NCI-H226 (cell line): ENCODE data around the gene TRPM3.
"Not testable (repeated sequence)": the region's sequence is repeated elsewhere in the genome, so short reads cannot be mapped to it uniquely, and the experiment has no call there.

Experiments used
- DNase-seq: peaks from one replicate; pipeline ENCODE4 v3.0.0-alpha.2; 2015

The TRPM3 gene

GRCh38 chr9:70639853-70640814, 481.3 kb downstream of the TRPM3 start:
- DNase-seq, result peak; percentile 10

- no peak for DNase-seq
These were observed 485.6 kb downstream of the TRPM3 start for GRCh38 chr9:70635790-70636189.

GRCh38 chr9:70634696-70635095, 486.7 kb downstream of the TRPM3 start:
- no peak for DNase-seq

- no peak for DNase-seq
These were observed 490.4 kb downstream of the TRPM3 start for GRCh38 chr9:70630971-70631370.

GRCh38 chr9:70629080-70629685, 492.2 kb downstream of the TRPM3 start:
- DNase-seq, result not testable (repeated sequence)

GRCh38 chr9:70625078-70625477, 496.3 kb downstream of the TRPM3 start:
- DNase-seq, result no peak

- DNase-seq, result no peak
These were observed 502.6 kb downstream of the TRPM3 start for GRCh38 chr9:70618784-70619183.

- no peak for DNase-seq
These were observed 504.2 kb downstream of the TRPM3 start for GRCh38 chr9:70617033-70617828.

GRCh38 chr9:70616228-70616990, 505.0 kb downstream of the TRPM3 start:
- DNase-seq, result no peak

GRCh38 chr9:70615464-70616138, 505.8 kb downstream of the TRPM3 start:
- DNase-seq, result no peak

- no peak for DNase-seq
These were observed 506.5 kb downstream of the TRPM3 start for GRCh38 chr9:70614786-70615463.

GRCh38 chr9:70613024-70613768, 508.2 kb downstream of the TRPM3 start:
- DNase-seq, result no peak

GRCh38 chr9:70610287-70610644, 511.2 kb downstream of the TRPM3 start:
- no peak for DNase-seq

GRCh38 chr9:70609542-70610286, 511.7 kb downstream of the TRPM3 start:
- peak; percentile 8 for DNase-seq

GRCh38 chr9:70609011-70609410, 512.4 kb downstream of the TRPM3 start:
- DNase-seq, result no peak

GRCh38 chr9:70607926-70608325, 513.5 kb downstream of the TRPM3 start:
- DNase-seq, result no peak

GRCh38 chr9:70607329-70607728, 514.1 kb downstream of the TRPM3 start:
- no peak for DNase-seq

GRCh38 chr9:70603020-70603411, 518.4 kb downstream of the TRPM3 start:
- no peak for DNase-seq

- DNase-seq, result peak; percentile 67
These were observed 519.0 kb downstream of the TRPM3 start for GRCh38 chr9:70602321-70603019.
